ENCODE data around the gene LSS.

The LSS gene

DNA sequence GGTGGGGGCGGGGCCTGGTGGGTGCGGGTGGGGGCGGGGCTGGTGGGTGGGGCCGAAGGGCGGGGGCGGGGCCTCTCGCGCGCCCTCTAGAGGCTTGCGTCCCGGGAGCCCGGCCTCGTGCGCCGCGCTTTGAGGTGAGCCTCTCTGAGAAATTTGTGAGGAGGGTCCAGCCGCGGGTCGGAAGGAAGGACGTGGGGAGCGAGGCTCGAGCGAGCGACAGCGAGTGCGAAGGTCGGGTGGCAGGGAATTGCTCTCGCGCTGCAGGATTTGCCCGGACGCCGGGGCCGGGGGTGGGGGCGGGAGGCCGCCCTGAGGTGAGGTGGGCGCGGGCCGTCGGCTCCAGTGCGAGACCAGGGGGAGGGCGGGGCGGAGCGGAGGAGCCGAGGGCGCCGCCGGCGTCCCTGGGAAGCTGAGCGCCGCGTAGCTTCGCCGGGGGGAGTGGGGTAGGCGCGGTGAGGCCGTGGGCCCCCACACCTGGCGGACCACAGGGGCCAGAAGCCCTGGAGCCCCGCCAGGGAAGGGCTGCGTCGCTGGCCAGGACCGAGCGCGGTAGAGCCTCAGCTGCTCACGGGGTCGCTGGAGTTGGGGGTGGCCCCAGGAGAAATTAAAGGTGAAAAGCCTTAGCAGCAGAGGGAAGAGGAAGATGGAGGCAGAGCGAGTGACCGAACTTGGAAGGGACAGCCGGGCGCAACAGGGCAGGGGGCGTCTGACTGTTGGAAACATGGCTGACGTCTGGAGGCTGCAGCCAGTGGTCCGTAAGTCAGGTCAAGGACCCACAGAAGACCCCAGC is 754 bp upstream of the LSS start:
- no peak for TF ChIP-seq GATA3 (IDR thresholded peaks at IDR 0.05; ENCODE audit: low read depth, low read length)
- TF ChIP-seq GATA2 (IDR thresholded peaks at IDR 0.05; ENCODE audit: low read depth, low read length): no peak

DNA sequence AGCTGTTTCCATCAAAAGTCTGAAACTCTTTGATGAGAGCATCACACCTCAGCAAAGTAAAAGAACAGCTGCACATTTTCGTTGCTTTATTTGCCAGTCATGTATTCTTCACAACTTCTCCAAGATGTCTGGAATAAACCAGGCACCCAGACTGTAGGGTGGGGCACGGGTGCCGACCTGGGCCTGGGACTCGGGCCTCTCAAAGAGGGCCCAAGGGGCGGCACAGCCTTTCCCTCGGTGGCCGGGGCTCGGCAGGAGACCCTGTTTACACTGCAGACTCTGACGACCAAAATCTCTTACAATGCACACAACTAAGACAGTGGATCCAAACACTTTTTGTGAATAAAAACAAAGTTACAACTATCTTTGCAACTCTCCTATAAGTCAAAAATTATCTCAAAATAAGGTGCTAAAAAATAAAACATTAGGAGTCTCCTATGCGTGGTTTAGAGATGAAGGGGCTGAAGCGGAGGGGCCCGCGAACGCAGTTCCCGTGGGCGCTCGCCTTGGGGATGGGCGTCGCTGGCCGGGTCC is 696 bp downstream of the LSS start:
- TF ChIP-seq GATA3 (IDR thresholded peaks at IDR 0.05; ENCODE audit: low read depth, low read length) (no peak), GATA2 (IDR thresholded peaks at IDR 0.05; ENCODE audit: low read depth, low read length) (no peak)

DNA sequence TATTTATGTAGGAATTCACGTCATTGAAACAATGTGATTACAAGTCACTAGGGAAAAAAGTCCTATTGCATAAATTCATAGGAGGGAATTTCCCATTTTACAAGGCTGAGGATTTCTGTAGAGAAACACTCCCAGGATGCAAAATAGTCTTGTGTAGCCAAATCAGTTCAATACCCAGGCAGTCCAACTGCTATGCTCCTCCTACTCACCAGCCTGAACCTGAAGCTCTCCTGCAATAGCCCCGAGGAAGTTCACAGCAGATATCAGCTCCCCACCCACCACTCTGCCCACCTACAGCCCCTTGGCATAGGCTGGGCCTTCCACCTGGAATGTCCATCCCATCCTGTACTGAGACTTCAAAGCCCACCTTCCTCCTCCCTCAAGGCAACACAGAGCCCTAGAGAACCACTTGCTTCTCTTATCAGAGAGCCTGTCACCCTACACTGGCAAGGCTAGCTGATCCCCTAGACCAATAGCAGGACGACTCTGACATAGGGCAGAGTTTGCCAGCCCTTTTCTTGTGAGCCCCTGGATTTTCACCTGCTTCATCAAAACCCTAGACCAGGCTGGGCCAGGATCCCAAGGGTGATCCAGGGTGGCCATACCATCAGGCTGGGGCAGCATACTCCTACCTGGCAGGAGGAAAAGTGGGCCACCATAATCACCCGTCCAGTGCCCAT is 1.5 kb downstream of the LSS start:
- TF ChIP-seq GATA2 (IDR thresholded peaks at IDR 0.05; ENCODE audit: low read depth, low read length): no peak
- no peak for TF ChIP-seq GATA3 (IDR thresholded peaks at IDR 0.05; ENCODE audit: low read depth, low read length)

DNA sequence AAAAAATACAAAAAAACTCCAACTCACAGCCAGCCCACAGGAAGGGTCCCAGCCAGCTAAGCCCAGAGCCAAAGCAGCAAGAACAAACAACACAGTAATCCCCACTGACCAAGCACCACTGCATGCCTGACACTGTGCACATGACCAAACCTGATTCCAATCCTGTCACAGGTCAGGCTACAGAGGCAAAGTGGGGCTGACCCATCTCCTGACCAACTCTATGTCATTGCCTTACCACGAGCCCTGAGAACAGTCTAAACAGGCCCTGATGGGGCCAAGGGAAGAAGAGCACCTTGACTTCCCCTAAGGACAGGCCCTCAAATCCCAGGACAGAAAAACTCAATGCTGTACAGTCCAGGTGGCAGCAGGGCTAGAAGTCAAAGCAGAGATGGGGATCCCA is 2.4 kb downstream of the LSS start:
- TF ChIP-seq GATA2 (IDR thresholded peaks at IDR 0.05; ENCODE audit: low read depth, low read length) (no peak), GATA3 (IDR thresholded peaks at IDR 0.05; ENCODE audit: low read depth, low read length) (no peak)

DNA sequence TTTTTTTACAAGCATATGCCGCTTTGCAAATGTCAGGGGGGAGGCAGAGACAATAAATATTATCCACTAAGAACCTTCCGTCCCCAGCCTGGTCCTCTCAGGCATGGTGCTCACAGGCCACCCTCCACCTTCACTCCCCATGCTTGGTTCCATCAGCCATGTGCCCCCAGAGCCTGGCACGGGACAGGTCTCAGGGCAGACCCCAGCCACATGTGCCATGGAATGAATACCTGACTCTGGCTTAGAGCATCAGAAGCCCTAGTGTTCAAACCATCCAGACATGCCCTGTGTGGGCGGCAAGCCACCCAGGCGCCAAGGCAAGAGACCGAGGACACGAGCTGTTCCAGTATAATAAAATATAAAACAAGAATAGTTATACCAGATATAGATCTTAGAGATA is 5.4 kb downstream of the LSS start:
- TF ChIP-seq GATA3 (IDR thresholded peaks at IDR 0.05; ENCODE audit: low read depth, low read length) (no peak), GATA2 (IDR thresholded peaks at IDR 0.05; ENCODE audit: low read depth, low read length) (no peak)

DNA sequence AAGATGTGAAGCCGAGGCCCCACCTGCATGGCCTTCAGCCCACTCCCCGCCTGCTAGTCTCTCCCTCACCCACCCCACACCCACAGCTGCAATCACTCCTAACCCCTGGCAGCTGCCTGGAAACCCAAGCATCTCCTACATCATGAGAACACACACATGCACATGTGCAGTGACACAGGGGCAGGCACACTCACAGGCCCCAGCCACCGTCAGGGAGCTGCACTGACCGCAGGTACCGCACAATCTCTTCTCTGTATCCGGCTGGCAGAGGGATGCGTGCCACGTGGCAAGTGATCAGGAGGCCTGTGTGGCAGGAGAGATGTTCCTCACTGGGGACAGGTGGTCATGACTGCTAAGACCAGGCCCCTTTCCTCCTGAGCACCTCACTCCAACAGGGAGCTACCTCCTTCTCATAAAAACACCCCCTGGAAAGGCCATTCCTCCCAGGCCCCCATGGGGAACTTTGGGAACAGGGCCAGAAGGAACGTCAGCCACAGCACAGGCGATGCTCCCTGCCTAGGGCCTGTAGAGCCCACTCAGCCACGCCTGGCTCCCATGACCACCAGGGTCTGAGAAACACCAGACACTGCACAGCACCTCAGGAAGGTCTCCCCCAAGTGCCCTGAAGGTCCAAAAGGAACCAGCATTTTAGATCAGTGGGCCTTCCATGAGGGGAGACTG is 6.0 kb downstream of the LSS start:
- TF ChIP-seq GATA2 (IDR thresholded peaks at IDR 0.05; ENCODE audit: low read depth, low read length): no peak
- no peak for TF ChIP-seq GATA3 (IDR thresholded peaks at IDR 0.05; ENCODE audit: low read depth, low read length)

DNA sequence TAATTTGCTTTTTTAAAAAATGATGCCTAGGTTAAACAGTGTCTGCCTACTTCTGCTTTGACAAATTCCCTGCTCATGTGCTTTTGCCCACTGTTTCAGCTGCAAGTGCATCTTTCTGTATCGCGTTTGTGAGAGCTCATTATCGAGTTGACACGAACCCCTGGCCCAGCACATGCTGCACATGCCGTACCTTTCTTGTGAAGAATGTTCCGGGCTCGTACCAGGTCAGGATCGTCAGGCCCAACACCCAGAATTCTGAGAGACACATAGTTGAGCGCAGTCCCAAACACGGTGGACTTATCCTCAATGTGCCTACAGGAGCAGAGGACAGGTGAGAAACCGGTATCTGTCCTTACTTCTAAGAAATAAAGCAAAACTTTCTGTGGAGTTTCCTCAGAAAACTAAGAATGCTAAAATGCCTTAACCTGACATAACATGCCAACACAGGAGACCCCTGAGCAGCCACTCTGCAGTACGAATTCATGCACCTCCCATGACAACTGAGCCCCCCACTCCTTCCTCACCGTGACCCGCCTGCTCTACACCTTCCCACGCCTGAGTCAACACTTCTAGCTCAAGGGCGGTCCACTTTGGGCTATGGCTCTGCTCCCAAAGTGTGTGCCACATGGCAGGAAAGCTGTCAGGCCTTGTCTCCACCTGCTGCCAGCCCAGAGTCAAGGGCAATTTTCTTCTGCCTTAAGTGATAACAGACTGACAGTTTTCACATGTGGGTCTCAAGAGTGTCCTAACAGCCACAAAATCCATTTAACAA is 6.7 kb downstream of the LSS start:
- TF ChIP-seq GATA2 (IDR thresholded peaks at IDR 0.05; ENCODE audit: low read depth, low read length): no peak
- no peak for TF ChIP-seq GATA3 (IDR thresholded peaks at IDR 0.05; ENCODE audit: low read depth, low read length)

DNA sequence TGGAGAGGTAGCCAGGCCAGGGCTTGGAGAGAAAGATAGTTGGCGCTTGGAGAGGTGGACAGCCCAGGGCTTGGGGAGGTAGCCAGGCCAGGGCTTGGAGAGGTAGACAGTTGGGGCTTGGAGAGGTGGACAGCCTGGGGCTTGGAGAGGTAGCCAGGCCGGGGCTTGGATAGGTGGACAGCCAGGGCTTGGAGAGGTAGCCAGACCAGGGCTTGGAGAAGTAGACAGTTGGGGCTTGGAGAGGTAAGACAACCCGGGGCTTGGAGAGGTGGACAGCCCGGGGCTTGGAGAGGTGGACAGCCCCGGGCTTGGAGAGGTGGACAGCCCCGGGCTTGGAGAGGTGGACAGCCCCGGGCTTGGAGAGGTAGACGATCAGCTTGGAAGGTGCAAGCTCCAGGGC is 7.7 kb downstream of the LSS start:
- TF ChIP-seq GATA3 (IDR thresholded peaks at IDR 0.05; ENCODE audit: low read depth, low read length) (no peak), GATA2 (IDR thresholded peaks at IDR 0.05; ENCODE audit: low read depth, low read length) (no peak)

DNA sequence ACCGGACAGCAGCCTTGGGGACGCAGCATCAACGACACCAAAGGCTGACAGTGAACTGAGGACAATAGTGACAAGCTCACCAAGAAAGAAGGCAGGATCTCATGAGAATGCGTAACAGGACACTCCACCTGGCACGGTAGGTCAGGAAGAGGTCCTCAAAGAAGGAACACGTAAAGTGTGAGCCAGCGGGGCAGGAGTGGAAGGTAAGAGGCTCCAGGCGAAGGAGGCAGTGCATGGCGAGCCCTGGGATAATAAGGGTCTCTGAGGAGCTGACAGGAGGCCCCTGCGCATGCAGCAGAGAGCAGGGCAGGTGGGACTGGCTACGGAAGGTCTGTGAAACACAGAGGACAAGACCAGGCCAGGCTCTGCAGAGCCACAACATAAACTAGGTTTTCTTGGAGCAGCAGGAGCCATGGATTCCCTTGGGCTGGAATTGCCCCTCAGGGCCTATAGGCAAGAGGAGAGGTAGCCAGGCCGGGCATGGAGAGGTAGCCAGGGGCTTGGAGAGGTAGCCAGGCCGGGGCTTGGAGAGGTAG is 8.2 kb downstream of the LSS start:
- TF ChIP-seq GATA2 (IDR thresholded peaks at IDR 0.05; ENCODE audit: low read depth, low read length) (no peak), GATA3 (IDR thresholded peaks at IDR 0.05; ENCODE audit: low read depth, low read length) (no peak)

DNA sequence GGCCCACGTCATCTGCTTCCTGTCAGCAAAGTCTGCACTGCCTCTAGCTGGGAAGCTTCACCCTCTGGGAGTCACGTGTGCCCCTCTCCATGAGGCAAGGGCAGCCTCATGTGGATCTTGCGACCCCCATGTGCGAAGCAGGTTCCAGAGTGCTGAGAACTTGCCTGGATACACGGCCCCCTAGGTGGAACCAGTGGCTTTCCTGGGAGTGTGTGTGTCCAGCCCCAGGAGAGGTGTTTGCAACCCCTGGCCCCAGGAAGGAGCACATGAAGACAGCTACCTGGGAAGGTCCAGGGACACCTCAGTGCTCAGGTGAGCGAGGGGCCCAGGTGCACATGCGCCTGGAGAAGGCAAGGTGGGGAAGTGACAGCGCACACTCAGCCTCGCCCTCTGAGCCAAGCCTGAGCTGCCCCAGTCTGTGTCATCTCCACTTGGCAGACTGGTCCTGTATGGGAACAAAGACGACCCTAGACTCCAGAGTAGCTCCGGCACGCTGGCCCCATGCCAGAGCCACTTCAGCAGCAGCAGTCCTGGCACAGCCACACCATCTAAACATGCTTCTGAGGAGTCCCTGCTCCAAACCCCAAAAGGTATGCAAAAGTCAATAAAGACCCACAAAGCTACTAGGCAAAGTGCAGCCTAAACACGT is 8.9 kb downstream of the LSS start:
- TF ChIP-seq GATA2 (IDR thresholded peaks at IDR 0.05; ENCODE audit: low read depth, low read length) (no peak), GATA3 (IDR thresholded peaks at IDR 0.05; ENCODE audit: low read depth, low read length) (no peak)

DNA sequence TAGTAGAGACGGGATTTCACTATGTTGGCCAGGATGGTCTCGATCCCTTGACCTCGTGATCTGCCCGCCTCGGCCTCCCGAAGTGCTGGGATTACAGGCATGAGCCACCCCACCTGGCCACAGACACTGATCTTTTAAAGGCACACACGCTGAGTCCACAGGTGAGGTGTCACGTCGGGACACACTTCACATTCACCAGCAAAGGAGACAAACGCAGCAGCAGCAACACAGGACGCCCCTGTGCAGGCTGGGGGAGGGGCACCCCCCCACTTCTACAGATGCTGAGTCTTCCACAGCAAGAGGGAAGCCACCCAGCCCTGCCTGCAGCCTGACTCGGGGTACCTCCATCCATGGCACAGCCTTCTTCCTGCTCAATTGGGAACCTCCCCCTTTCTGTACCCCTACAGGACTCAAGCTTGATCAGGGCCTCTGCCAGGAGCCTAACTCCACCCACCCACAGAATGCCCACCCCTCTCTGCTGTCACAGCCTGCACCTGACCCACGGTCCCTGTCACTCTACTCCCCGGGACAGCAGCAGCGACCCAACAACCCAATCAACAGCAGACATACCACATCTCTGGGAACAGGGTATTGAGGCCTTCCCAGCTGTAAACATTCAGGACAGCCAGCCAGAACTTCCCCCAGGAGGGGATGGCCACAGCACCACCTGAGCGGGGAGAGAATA is 9.5 kb downstream of the LSS start:
- TF ChIP-seq GATA2 (IDR thresholded peaks at IDR 0.05; ENCODE audit: low read depth, low read length) (no peak), GATA3 (IDR thresholded peaks at IDR 0.05; ENCODE audit: low read depth, low read length) (no peak)

DNA sequence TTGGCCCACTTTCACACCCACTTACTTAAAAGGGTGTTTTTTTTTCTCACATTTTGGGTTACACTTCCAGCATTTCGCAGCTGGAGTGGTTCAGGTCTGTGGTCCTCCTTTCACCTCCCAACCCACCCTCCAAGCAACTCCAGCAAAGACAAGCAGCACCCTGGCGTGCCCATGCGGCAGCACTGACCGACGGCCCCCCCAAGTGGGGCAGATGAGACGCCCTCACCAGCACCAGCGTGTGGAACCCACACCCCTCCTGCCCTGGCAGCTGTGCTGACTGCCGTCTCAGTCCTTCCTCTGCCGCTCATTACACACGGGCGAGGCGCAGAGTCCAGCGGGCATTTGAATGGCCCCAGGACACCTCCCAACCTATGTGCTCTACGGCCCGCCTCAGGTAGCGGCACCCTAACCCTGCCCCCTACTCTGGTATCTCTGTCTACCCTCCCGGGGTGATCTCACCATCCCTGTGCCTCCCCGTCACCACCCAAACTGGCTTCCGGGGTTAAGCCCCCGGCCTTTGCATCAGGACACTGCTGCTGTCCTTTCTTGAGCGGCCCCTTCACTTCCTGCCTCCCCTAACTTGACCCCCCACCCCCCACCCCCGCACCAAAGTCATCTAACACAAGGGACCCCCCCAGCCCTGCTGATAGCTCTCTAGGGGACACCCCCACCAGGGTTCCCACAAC is 10.9 kb downstream of the LSS start:
- TF ChIP-seq GATA2 (IDR thresholded peaks at IDR 0.05; ENCODE audit: low read depth, low read length) (no peak), GATA3 (IDR thresholded peaks at IDR 0.05; ENCODE audit: low read depth, low read length) (no peak)

Measured in SH-SY5Y (cell line).